ELR (cell line): ENCODE measurements around the gene OGA.

Source experiments
- DNase-seq: peaks from one replicate; pipeline ENCODE4 v3.0.0-alpha.2; 2015; ENCODE audit warnings: low read depth

OGA gene

GRCh38 chr10:101818119-101818871, at the start of gene OGA:
OGA (minus strand) TSS chr10:101818444; CDS start chr10:101818022, 422 bp downstream.
- DNase-seq: peak; percentile 100

GRCh38 chr10:101867931-101868330, 49.7 kb upstream of the OGA start:
- DNase-seq: no peak

GRCh38 chr10:101859530-101859929, 41.3 kb upstream of the OGA start:
- DNase-seq: no peak

GRCh38 chr10:101858723-101859500, 40.7 kb upstream of the OGA start:
- no peak for DNase-seq

DNA sequence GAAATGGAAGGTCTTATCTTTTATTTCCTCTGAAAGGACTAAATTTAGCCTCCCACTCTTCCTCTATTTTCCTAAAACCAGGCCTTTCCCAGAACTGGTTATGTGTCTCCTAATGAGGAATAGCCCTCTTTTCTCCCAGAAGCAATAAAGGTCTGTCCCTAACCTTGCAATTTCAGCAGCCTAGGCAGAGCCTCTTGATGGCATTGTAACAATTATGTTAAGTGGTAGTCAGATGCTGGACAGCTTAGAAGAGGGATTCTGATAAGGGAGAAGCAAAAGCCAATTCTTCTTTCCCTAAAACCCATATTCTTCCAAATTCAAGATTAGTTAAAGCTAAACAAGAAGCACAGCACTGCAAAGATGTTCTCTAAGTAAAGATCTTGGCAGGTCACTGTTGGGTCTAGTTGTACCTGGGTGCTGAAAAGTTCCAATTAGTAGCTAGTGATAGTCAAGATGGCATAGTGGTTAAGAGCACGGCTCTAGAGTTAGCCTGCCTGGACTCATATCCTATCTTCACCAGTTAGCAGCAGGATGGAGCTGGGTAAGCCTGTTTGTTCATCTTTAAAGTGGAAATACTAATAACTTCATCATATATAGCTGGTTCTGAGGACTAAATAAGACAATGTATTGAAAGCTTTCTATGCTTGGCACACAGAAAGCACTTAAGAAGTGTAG, 39.7 kb upstream of the OGA start:
- DNase-seq: no peak

DNA sequence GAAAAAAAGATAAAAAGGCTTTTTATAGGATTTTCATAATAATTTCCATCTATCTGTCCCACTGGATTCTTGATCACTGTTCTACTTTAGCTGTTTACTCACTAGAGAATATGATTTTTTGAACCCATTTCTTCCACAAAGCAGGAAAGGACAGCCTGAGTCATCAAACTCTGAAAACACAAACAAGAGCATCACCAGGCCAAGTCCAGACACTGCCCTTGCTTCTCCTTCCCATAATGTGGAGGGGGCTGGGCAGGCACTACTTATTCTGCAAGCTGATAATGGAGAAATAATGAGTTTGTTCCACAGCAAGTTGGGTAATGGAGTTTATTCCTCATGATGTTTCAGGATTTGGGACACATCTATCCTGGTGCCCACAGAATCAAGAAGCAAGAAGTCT, 38.4 kb upstream of the OGA start:
- DNase-seq: peak; percentile 59

DNA sequence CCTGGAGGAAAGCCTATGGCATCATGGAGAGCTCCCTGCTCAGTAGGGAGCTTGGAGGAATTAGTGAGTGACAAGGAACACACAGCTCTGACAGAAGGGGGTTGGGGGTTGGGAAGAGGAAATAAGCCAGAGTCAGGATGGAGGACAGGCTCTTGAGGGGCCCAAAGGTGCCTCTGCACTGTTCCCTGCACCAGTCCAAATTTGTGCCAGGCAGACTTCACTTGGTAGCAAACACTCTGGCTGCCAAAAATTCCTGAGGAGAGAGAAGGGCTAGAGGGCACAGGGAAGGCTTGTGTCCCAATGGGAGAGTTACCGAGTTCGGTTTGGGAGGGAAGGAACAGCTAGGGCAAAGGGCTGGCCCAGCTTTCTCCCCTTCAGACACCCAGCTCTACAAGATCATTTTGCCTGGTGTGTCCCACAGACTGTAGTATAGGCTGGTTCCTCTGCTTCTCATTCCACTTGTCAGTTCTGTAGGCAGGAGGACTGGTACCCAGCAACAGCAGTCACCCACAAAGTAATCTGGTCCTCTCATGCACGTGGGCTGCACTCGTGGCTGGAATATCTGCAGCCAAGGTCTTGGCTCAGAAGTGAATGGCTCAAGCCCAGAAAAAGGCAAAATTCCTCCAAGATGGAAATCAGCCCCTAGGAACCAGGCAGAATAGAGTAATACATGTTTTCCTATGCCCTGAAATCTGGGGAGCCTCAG, 33.3 kb upstream of the OGA start:
- no peak for DNase-seq

- no peak for DNase-seq
Measured at GRCh38 chr10:101850749-101851148, 32.5 kb upstream of the OGA start.

DNA sequence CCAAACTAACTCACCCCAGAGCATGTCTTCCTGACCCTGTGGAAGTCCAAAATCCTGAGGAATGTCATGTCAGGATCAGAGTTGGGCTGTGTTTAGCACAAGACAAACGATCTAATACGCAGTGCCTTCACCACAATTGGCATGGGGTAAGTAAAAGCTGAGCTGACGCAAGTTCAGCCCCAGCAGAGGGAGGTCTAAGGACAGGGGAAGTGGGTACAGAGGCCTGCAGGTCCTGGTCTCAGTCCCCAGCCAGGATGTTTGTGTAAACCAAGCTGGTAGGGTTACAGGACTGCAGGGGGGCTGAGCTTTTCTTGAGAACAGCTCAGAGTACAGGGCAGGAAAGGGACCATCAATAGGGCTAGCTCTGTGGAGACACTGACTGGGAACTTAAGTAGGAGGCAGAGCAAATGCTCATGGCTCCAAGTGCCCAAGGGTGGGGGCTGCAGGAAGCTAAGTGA, 30.7 kb upstream of the OGA start:
- no peak for DNase-seq

DNA sequence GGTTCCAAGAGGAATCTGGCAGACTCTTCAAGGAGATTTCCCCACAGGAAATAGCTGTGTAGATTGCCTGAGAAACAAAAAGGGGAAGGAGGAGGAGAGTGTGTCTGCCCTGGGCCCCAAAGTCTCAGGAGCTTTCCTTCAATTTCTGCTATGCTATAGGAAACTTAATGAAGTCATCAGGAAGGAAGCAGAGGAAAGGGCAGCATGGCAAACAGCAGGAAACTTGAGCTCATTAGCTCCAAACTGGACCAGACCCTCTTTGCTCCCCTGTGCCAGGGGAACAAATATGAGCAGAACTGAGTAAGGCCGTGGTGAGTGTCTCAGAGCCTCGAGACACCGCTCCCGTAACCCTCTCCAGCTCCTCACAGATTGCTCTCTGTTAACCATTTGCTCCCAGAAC, 30.2 kb upstream of the OGA start:
- no peak for DNase-seq

DNA sequence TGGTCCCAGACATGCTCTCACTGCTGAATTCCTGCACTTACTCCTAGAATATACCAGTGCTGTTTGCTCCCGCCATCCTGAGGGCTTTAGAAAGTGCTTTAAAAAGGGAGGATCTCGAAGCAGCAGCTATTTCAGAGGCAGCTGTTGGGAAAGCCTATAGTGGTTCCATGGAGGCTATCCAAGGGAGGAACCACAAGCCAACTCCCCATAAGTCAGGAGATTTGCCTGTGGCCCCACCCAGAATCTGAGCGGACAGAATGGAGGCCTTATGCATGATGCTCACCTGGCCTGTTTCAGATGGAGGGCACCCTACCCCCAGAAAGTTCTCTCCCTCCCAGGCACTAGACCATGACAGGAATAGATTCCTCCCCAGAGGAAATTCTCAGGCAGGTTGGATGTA, 27.6 kb upstream of the OGA start:
- DNase-seq: no peak

GRCh38 chr10:101843032-101844021, 25.1 kb upstream of the OGA start, which contains the start of gene KCNIP2:
KCNIP2 (minus strand) TSS chr10:101843800; CDS start chr10:101843568, 232 bp downstream.
- DNase-seq: peak; percentile 20

DNA sequence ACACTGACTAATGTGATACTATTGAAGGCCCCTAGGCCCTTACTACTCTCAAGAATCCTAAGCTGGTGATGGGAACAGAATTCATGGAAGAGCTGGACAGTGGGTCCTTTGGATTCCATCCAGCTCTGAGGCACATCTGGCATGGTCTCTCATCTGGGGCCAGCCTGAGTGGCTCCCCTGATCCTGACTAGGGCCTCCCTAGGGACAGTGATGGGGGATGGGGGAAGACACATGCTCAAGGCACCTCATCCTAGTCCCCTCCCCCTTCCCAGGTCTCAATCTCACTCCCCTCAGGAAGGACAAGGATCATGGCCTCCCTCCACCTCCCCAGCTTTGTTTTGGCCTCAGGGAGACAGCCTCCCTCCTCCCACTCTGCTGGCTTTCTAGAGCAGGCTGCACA, 23.6 kb upstream of the OGA start:
- DNase-seq: no peak

GRCh38 chr10:101840741-101841453, 22.7 kb upstream of the OGA start:
- DNase-seq: peak; percentile 86

DNA sequence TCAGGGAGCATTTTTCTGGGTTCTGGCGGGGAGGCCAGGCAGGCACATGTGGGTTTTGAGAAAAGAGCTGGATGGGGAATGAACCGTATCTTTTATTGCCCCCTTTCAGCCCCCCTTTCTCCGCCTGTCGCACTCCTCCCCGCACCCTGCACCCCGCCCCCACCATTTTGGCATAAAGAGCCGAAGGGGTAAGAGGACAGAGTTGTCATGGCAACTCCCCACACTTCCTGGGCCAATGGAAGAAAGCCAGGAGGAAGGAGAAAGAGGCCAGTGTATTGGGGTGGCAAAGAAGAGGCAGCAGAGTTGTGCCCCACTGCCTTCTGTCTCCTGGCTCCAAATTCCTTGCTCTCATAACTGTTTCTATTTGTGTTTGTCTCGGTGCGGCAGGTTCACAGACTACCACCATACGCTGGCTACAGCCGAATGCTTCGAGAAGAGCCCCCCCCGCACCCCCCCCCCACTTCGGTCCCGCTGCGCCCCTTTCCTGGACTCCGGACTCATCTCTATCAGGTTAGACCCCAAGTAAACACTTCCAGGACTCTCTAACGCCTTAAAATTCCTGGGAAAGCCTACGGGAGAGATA, 21.9 kb upstream of the OGA start:
- DNase-seq: peak; percentile 41

- peak; percentile 62 for DNase-seq
Measured at GRCh38 chr10:101839416-101840063, 21.3 kb upstream of the OGA start.

GRCh38 chr10:101839002-101839401, 20.8 kb upstream of the OGA start:
- DNase-seq: no peak

GRCh38 chr10:101838416-101838970, 20.2 kb upstream of the OGA start:
- no peak for DNase-seq

- no peak for DNase-seq
Measured at GRCh38 chr10:101837748-101838147, 19.5 kb upstream of the OGA start.
